ACC112 (cell line): ENCODE measurements around the gene TIPRL.
A peak's percentile ranks its signal among the peaks of the same experiment; 100 is the strongest.

Experiments
- H2AFZ ChIP-seq: fragments of 200-600 bp; sonication (generic); one replicate; pipeline ENCODE4 v1.6.0; 2017; ENCODE audit warnings: antibody characterized with exemption, low read length; ENCODE audit not compliant: unreplicated experiment
- H3K27ac ChIP-seq: fragments of 200-600 bp; sonication (generic); 2 replicates; pipeline ENCODE4 v1.5.1; 2014; ENCODE audit warnings: low read depth, mild to moderate bottlenecking, antibody characterized with exemption, low read length, moderate library complexity
- H3K27me3 ChIP-seq: fragments of 200-600 bp; sonication (generic); 2 replicates; pipeline ENCODE4 v1.6.1; 2014; ENCODE audit warnings: mild to moderate bottlenecking, antibody characterized with exemption, low read length, moderate library complexity, mixed read lengths; ENCODE audit not compliant: insufficient read depth
- H3K36me3 ChIP-seq: fragments of 200-600 bp; sonication (generic); 2 replicates; pipeline ENCODE4 v1.6.1; 2016; ENCODE audit warnings: mild to moderate bottlenecking, antibody characterized with exemption, low read length, moderate library complexity, mixed read lengths; ENCODE audit not compliant: insufficient read depth
- H3K4me1 ChIP-seq: fragments of 200-600 bp; sonication (generic); one replicate; pipeline ENCODE4 v1.6.1; 2016; ENCODE audit warnings: low read length, mixed read lengths; ENCODE audit not compliant: insufficient read depth, unreplicated experiment, control insufficient read depth
- H3K4me3 ChIP-seq: fragments of 200-600 bp; sonication (generic); 2 replicates; pipeline ENCODE4 v1.5.1; 2014; ENCODE audit warnings: mild to moderate bottlenecking, low read depth, low read length
- H3K79me2 ChIP-seq: fragments of 200-600 bp; sonication (generic); one replicate; pipeline ENCODE4 v1.6.0; 2016; ENCODE audit warnings: low read length; ENCODE audit not compliant: control insufficient read depth, unreplicated experiment, insufficient read depth

The TIPRL gene

GRCh38 chr1:168178638-168179437 is at the start of gene TIPRL:
TIPRL (plus strand) TSS chr1:168178962; CDS start chr1:168179078, 116 bp downstream.
- peak within 1 kb of the TSS; percentile 87 for H3K4me3 ChIP-seq
- peak within 1 kb of the TSS; percentile 82 for H3K27ac ChIP-seq
- peak within 1 kb of the TSS; percentile 71 for H2AFZ ChIP-seq
- peaks cover 10% of the 10 kb centered on the region for H3K4me1 ChIP-seq
- no peaks in the 10 kb centered on the region for H3K27me3 ChIP-seq
- peaks cover 31% of the 10 kb centered on the region for H3K79me2 ChIP-seq
- peaks cover 3% of the 10 kb centered on the region; the same call in 1 of the 2 replicates for H3K36me3 ChIP-seq

- no peak overlapping the region for H2AFZ ChIP-seq
- H3K4me3 ChIP-seq: no peak overlapping the region
- H3K36me3 ChIP-seq: peaks cover 3% of the 10 kb centered on the region; the same call in 1 of the 2 replicates
- no peak overlapping the region for H3K27ac ChIP-seq
- no peaks in the 10 kb centered on the region for H3K27me3 ChIP-seq
- peaks cover 5% of the 10 kb centered on the region for H3K4me1 ChIP-seq
- peaks cover 3% of the 10 kb centered on the region for H3K79me2 ChIP-seq
These were observed 48.8 kb upstream of the TIPRL start for GRCh38 chr1:168129933-168130332.

- Histone ChIP-seq H3K4me1 (peaks cover 13% of the 10 kb centered on the region), H3K79me2 (peaks cover 6% of the 10 kb centered on the region), H2AFZ (no peak overlapping the region), H3K27me3 (no peaks in the 10 kb centered on the region), H3K27ac (no peak overlapping the region), H3K36me3 (no peaks in the 10 kb centered on the region), H3K4me3 (no peak overlapping the region)
These were observed 44.6 kb upstream of the TIPRL start for GRCh38 chr1:168134132-168134531.

GRCh38 chr1:168134642-168135041 is 44.1 kb upstream of the TIPRL start:
- no peaks in the 10 kb centered on the region for H3K27me3 ChIP-seq
- H2AFZ ChIP-seq: no peak overlapping the region
- H3K4me1 ChIP-seq: peaks cover 13% of the 10 kb centered on the region
- peaks cover 6% of the 10 kb centered on the region for H3K79me2 ChIP-seq
- peak overlapping the region; percentile 77; the same call in 1 of the 2 replicates for H3K4me3 ChIP-seq
- no peak overlapping the region for H3K27ac ChIP-seq
- no peaks in the 10 kb centered on the region for H3K36me3 ChIP-seq

GRCh38 chr1:168135116-168135920 is 43.4 kb upstream of the TIPRL start:
- Histone ChIP-seq H3K4me3 (peak overlapping the region; percentile 77), H2AFZ (peak overlapping the region; percentile 84), H3K4me1 (peaks cover 13% of the 10 kb centered on the region), H3K27me3 (no peaks in the 10 kb centered on the region), H3K36me3 (no peaks in the 10 kb centered on the region), H3K79me2 (peaks cover 6% of the 10 kb centered on the region), H3K27ac (no peak overlapping the region)

- peak overlapping the region; percentile 84 for H2AFZ ChIP-seq
- H3K36me3 ChIP-seq: no peaks in the 10 kb centered on the region
- no peaks in the 10 kb centered on the region for H3K27me3 ChIP-seq
These were observed 42.6 kb upstream of the TIPRL start for GRCh38 chr1:168135921-168136708.

GRCh38 chr1:168136709-168137514 is 41.9 kb upstream of the TIPRL start, which contains the start of gene GPR161:
GPR161 (minus strand) TSS chr1:168136930; CDS start chr1:168104850, 32,080 bp downstream.
- H3K27ac ChIP-seq: no peak within 1 kb of the TSS
- no peaks in the 10 kb centered on the region for H3K36me3 ChIP-seq

More at GRCh38 chr1:168135921-168136708, 42.6 kb upstream of the TIPRL start:
- peak overlapping the region; percentile 77 for H3K4me3 ChIP-seq
- H3K27ac ChIP-seq: no peak overlapping the region
- peaks cover 13% of the 10 kb centered on the region for H3K4me1 ChIP-seq
- peaks cover 6% of the 10 kb centered on the region for H3K79me2 ChIP-seq

GRCh38 chr1:168137515-168137821 is 41.3 kb upstream of the TIPRL start:
- Histone ChIP-seq H2AFZ (peak overlapping the region; percentile 79), H3K27me3 (no peaks in the 10 kb centered on the region), H3K4me3 (peak overlapping the region; percentile 77), H3K27ac (no peak overlapping the region), H3K4me1 (peaks cover 13% of the 10 kb centered on the region), H3K36me3 (no peaks in the 10 kb centered on the region), H3K79me2 (peaks cover 6% of the 10 kb centered on the region)

More at GRCh38 chr1:168136709-168137514, 41.9 kb upstream of the TIPRL start, which contains the start of gene GPR161:
- H3K4me1 ChIP-seq: peaks cover 13% of the 10 kb centered on the region
- peak within 1 kb of the TSS; percentile 77 for H3K4me3 ChIP-seq
- H3K79me2 ChIP-seq: peaks cover 6% of the 10 kb centered on the region
- H2AFZ ChIP-seq: peak within 1 kb of the TSS; percentile 84
- H3K27me3 ChIP-seq: no peaks in the 10 kb centered on the region

- peak overlapping the region; percentile 79 for H2AFZ ChIP-seq
- no peak overlapping the region for H3K27ac ChIP-seq
- no peaks in the 10 kb centered on the region for H3K27me3 ChIP-seq
These were observed 40.6 kb upstream of the TIPRL start for GRCh38 chr1:168138134-168138533.

More at GRCh38 chr1:168138134-168138533, 40.6 kb upstream of the TIPRL start:
- Histone ChIP-seq H3K4me3 (no peak overlapping the region; the same call in 1 of the 2 replicates), H3K36me3 (no peaks in the 10 kb centered on the region), H3K79me2 (peaks cover 6% of the 10 kb centered on the region), H3K4me1 (peaks cover 13% of the 10 kb centered on the region)
